Trophoblast cell (in vitro differentiated cells and primary cell): ENCODE measurements around the gene TTLL10.

ENCODE experiments used
- DNase-seq, 2 donors: peaks; one replicate each; pipeline ENCODE4 v3.0.0-alpha.2; 2016
- H2AFZ ChIP-seq: 2 replicates; pipeline ENCODE4 v1.6.1; 2013; ENCODE audit warnings: low read length, moderate library complexity, mild to moderate bottlenecking; ENCODE audit not compliant: insufficient read depth, poor library complexity
- H2AK5ac ChIP-seq: 2 replicates; pipeline ENCODE4 v1.6.1; 2013; ENCODE audit warnings: mild to moderate bottlenecking, low read length
- H2BK120ac ChIP-seq: 2 replicates; pipeline ENCODE4 v1.6.1; 2013; ENCODE audit warnings: low read length, mild to moderate bottlenecking, moderate library complexity; ENCODE audit not compliant: insufficient read depth, poor library complexity
- H2BK12ac ChIP-seq: 2 replicates; pipeline ENCODE4 v1.6.1; 2013; ENCODE audit warnings: mild to moderate bottlenecking, low read length, moderate library complexity
- H2BK5ac ChIP-seq: 2 replicates; pipeline ENCODE4 v1.6.1; 2013; ENCODE audit warnings: low read length, low read depth, moderate library complexity, mild to moderate bottlenecking; ENCODE audit not compliant: poor library complexity
- H3K14ac ChIP-seq: 2 replicates; pipeline ENCODE4 v1.6.1; 2013; ENCODE audit warnings: mild to moderate bottlenecking, low read length
- H3K18ac ChIP-seq: 2 replicates; pipeline ENCODE4 v1.6.1; 2013; ENCODE audit warnings: mild to moderate bottlenecking, low read length
- H3K23ac ChIP-seq: 2 replicates; pipeline ENCODE4 v1.6.1; 2013; ENCODE audit warnings: low read length
- H3K27ac ChIP-seq: 2 replicates; pipeline ENCODE4 v1.5.1; 2013; ENCODE audit warnings: low read depth, mild to moderate bottlenecking, inconsistent platforms, low read length, moderate library complexity
- H3K27me3 ChIP-seq: 2 replicates; pipeline ENCODE4 v1.6.1; 2013; ENCODE audit warnings: inconsistent platforms, mild to moderate bottlenecking, low read length, moderate library complexity; ENCODE audit not compliant: insufficient read depth
- H3K36me3 ChIP-seq, 2 experiments: 1 replicate in 1 of 2; 2 replicates in 1 of 2; pipeline ENCODE4 v1.6.1; 2013; ENCODE audit warnings: low read length in 2 of 2, mild to moderate bottlenecking in 2 of 2, moderate library complexity in 1 of 2; ENCODE audit not compliant: insufficient read depth in 2 of 2, control insufficient read depth in 1 of 2
- H3K4ac ChIP-seq: 2 replicates; pipeline ENCODE4 v1.6.1; 2013; ENCODE audit warnings: low read depth, mild to moderate bottlenecking, low read length, moderate library complexity
- H3K4me1 ChIP-seq, 2 experiments: 1 replicate in 1 of 2; 2 replicates in 1 of 2; pipeline ENCODE4 v1.6.1; 2013; ENCODE audit warnings: low read length in 2 of 2, mild to moderate bottlenecking in 2 of 2, moderate library complexity in 1 of 2; ENCODE audit not compliant: insufficient read depth in 2 of 2, control insufficient read depth in 1 of 2
- H3K4me2 ChIP-seq: 2 replicates; pipeline ENCODE4 v1.6.1; 2013; ENCODE audit warnings: inconsistent platforms, mild to moderate bottlenecking, low read length, moderate library complexity
- H3K4me3 ChIP-seq: 2 replicates; pipeline ENCODE4 v1.5.1; 2013; ENCODE audit warnings: mild to moderate bottlenecking, low read depth, low read length, inconsistent platforms
- H3K79me1 ChIP-seq: one replicate; pipeline ENCODE4 v1.6.1; 2013; ENCODE audit warnings: low read length
- H3K79me2 ChIP-seq: 2 replicates; pipeline ENCODE4 v1.6.1; 2013; ENCODE audit warnings: low read length, mild to moderate bottlenecking; ENCODE audit not compliant: control insufficient read depth, insufficient read depth, poor library complexity
- H3K9ac ChIP-seq: 2 replicates; pipeline ENCODE4 v1.6.1; 2013; ENCODE audit warnings: mild to moderate bottlenecking, low read length
- H3K9me3 ChIP-seq: 2 replicates; pipeline ENCODE4 v1.6.1; 2013; ENCODE audit warnings: low read depth, mild to moderate bottlenecking, control low read depth, inconsistent platforms, low read length; ENCODE audit not compliant: insufficient read depth
- H4K12ac ChIP-seq: 2 replicates; pipeline ENCODE4 v1.6.1; 2013; ENCODE audit warnings: low read depth, mild to moderate bottlenecking, low read length, moderate library complexity
- H4K8ac ChIP-seq: 2 replicates; pipeline ENCODE4 v1.6.1; 2013; ENCODE audit warnings: low read depth, mild to moderate bottlenecking, low read length, moderate library complexity
- H4K91ac ChIP-seq: one replicate; pipeline ENCODE4 v1.6.1; 2013; ENCODE audit warnings: low read depth, mild to moderate bottlenecking, low read length, moderate library complexity
- WGBS: extraction: QIAGEN DNeasy Blood & Tissue Kit; methylation state at CpG from one replicate; pipeline ENCODE4 v1.1.7; 2013; ENCODE audit warnings: missing lambda C conversion rate; ENCODE audit not compliant: insufficient read length, insufficient coverage; ENCODE audit errors: extremely low coverage; 5-methylcytosine and 5-hydroxymethylcytosine counted together

TTLL10 gene

GRCh38 chr1:1210726-1211540, 37.3 kb downstream of the TTLL10 start:
- H3K23ac ChIP-seq = no peak overlapping the region
- H3K18ac ChIP-seq = no peak overlapping the region
- no peak overlapping the region for H2BK120ac ChIP-seq
- no peaks in the 10 kb centered on the region for H3K4me1 ChIP-seq
- no peak overlapping the region for H2BK12ac ChIP-seq
- no peak overlapping the region for H3K9ac ChIP-seq
- peaks cover 7% of the 10 kb centered on the region for H3K9me3 ChIP-seq
- H4K91ac ChIP-seq = no peak overlapping the region
- no peak overlapping the region for H2AK5ac ChIP-seq
- H4K8ac ChIP-seq = no peak overlapping the region
- no peak overlapping the region for H3K27ac ChIP-seq
- no peak overlapping the region for H3K4me2 ChIP-seq
- H3K4me3 ChIP-seq = no peak overlapping the region
- no peak overlapping the region for H2AFZ ChIP-seq
- no peak overlapping the region for H4K12ac ChIP-seq
- H3K36me3 ChIP-seq = peaks cover 2 to 6% of the 10 kb centered on the region in 2 experiments
- H3K4ac ChIP-seq = no peak overlapping the region
- H3K27me3 ChIP-seq = peaks cover 4% of the 10 kb centered on the region
- DNase-seq = no peak
- no peaks in the 10 kb centered on the region for H3K79me1 ChIP-seq
- no CpG with 5 or more reads among the region's 31 CpGs for WGBS
- H2BK5ac ChIP-seq = no peak overlapping the region
- H3K14ac ChIP-seq = no peak overlapping the region
- no peaks in the 10 kb centered on the region for H3K79me2 ChIP-seq

GRCh38 chr1:1211541-1212441, 38.1 kb downstream of the TTLL10 start:
- no peak overlapping the region for H3K4me3 ChIP-seq
- no CpG with 5 or more reads among the region's 28 CpGs for WGBS
- H2AK5ac ChIP-seq = no peak overlapping the region

DNA sequence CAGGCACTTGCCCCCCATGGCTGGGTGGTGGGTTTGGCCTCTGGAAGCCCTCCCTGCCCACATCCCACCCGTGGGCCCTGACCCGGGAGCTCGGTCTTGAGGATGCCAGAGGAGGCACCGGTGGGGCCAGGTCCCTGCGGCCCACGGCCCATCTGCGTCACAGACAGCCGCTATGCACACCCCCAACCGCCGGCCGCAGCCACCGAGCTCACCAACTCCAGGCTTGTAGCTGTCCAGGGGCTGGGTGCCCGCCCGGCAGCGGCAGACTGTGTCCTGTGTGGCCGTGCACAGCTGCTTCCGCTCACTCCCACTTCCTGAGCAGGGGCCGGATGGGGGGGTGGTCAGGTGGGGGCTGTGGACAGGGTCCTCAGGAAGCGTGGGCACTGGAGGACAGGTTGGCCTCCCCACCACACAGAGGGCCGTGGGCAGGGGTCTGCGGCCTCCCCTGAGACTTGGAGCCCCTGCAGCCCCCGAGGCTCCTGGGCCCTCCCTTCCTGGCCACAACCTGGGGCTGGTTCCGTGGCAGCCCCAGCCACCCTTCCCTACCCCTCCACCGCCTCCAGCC, 39.2 kb downstream of the TTLL10 start:
- peaks cover 7% of the 10 kb centered on the region for H3K9me3 ChIP-seq
- no peak overlapping the region for H3K18ac ChIP-seq
- H4K8ac ChIP-seq = no peak overlapping the region
- H3K79me2 ChIP-seq = no peaks in the 10 kb centered on the region
- H3K23ac ChIP-seq = no peak overlapping the region
- no peak overlapping the region for H2BK12ac ChIP-seq
- H3K4me1 ChIP-seq = no peaks in the 10 kb centered on the region
- no peak overlapping the region for H4K12ac ChIP-seq
- no peak overlapping the region for H2BK120ac ChIP-seq
- no peak overlapping the region for H3K9ac ChIP-seq
- no peak overlapping the region for H2AK5ac ChIP-seq
- no peak overlapping the region for H3K14ac ChIP-seq
- H2BK5ac ChIP-seq = no peak overlapping the region
- no CpG with 5 or more reads among the region's 24 CpGs for WGBS
- no peak overlapping the region for H3K4me2 ChIP-seq
- H3K36me3 ChIP-seq = peaks cover 21 to 25% of the 10 kb centered on the region in 2 experiments
- peak in 1 of 2 donors; percentile 20 for DNase-seq
- no peaks in the 10 kb centered on the region for H3K27me3 ChIP-seq
- no peak overlapping the region for H3K4ac ChIP-seq
- no peak overlapping the region for H4K91ac ChIP-seq
- H3K79me1 ChIP-seq = no peaks in the 10 kb centered on the region
- no peak overlapping the region for H3K4me3 ChIP-seq
- H2AFZ ChIP-seq = no peak overlapping the region
- H3K27ac ChIP-seq = no peak overlapping the region

More at GRCh38 chr1:1211541-1212441, 38.1 kb downstream of the TTLL10 start:
- H4K91ac ChIP-seq = no peak overlapping the region
- H3K4ac ChIP-seq = no peak overlapping the region
- no peaks in the 10 kb centered on the region for H3K79me1 ChIP-seq
- H4K8ac ChIP-seq = no peak overlapping the region
- H3K18ac ChIP-seq = no peak overlapping the region
- H2BK5ac ChIP-seq = no peak overlapping the region
- no peak overlapping the region for H3K4me2 ChIP-seq
- H3K4me1 ChIP-seq = no peaks in the 10 kb centered on the region
- H3K27me3 ChIP-seq = no peaks in the 10 kb centered on the region
- H4K12ac ChIP-seq = no peak overlapping the region
- peaks cover 7% of the 10 kb centered on the region for H3K9me3 ChIP-seq
- no peak overlapping the region for H3K9ac ChIP-seq
- no peak overlapping the region for H3K23ac ChIP-seq
- no peak overlapping the region for H3K27ac ChIP-seq
- no peak overlapping the region for H3K14ac ChIP-seq
- H2BK120ac ChIP-seq = no peak overlapping the region
- DNase-seq = no peak
- no peak overlapping the region for H2BK12ac ChIP-seq
- peaks cover 10 to 14% of the 10 kb centered on the region in 2 experiments for H3K36me3 ChIP-seq
- no peaks in the 10 kb centered on the region for H3K79me2 ChIP-seq
- H2AFZ ChIP-seq = no peak overlapping the region
